Mucosa of rectum (tissue), 2 donors: ENCODE data around the gene DNMT3L.

ENCODE experiments used
- H3K27ac ChIP-seq, 2 donors: one replicate each; pipeline ENCODE4 v1.7.0; 2013; ENCODE audit warnings: inconsistent platforms in 2 of 2, low read depth in 2 of 2, low read length in 2 of 2
- H3K27me3 ChIP-seq, 2 donors: one replicate each; pipeline ENCODE4 v1.7.0; 2013; ENCODE audit warnings: low read length in 2 of 2; ENCODE audit not compliant: control insufficient read depth in 2 of 2, insufficient read depth in 2 of 2
- H3K36me3 ChIP-seq, 2 donors: one replicate each; pipeline ENCODE4 v1.7.0; 2013; ENCODE audit warnings: low read length in 2 of 2; ENCODE audit not compliant: control insufficient read depth in 2 of 2, insufficient read depth in 2 of 2
- H3K4me1 ChIP-seq, 2 donors: one replicate each; pipeline ENCODE4 v1.7.0; 2013; ENCODE audit warnings: low read length in 2 of 2, mild to moderate bottlenecking in 1 of 2; ENCODE audit not compliant: control insufficient read depth in 2 of 2, insufficient read depth in 2 of 2
- H3K4me3 ChIP-seq, 2 donors: one replicate each; pipeline ENCODE4 v1.7.0; 2013; ENCODE audit warnings: low read length in 2 of 2
- H3K9ac ChIP-seq, 2 donors: one replicate each; pipeline ENCODE4 v1.7.0; 2013; ENCODE audit warnings: low read length in 2 of 2, low read depth in 1 of 2, mild to moderate bottlenecking in 1 of 2
- H3K9me3 ChIP-seq, 2 donors: one replicate each; pipeline ENCODE4 v1.7.0; 2013; ENCODE audit warnings: low read length in 2 of 2; ENCODE audit not compliant: control insufficient read depth in 2 of 2
- donor health status: healthy.
- donor health status: Normal muscosa, but diverticular disease.

Gene DNMT3L

GRCh38 chr21:44279354-44280260 is 17.9 kb upstream of the DNMT3L start:
- Histone ChIP-seq H3K4me3 (no peak overlapping the region), H3K27me3 (no peaks in the 10 kb centered on the region), H3K9me3 (no peaks in the 10 kb centered on the region), H3K27ac (no peak overlapping the region), H3K4me1 (no peaks in the 10 kb centered on the region), H3K9ac (no peak overlapping the region), H3K36me3 (no peaks in the 10 kb centered on the region)

- Histone ChIP-seq H3K27me3 (no peaks in the 10 kb centered on the region), H3K9ac (no peak overlapping the region), H3K27ac (no peak overlapping the region), H3K4me1 (no peaks in the 10 kb centered on the region), H3K4me3 (no peak overlapping the region), H3K36me3 (no peaks in the 10 kb centered on the region), H3K9me3 (no peaks in the 10 kb centered on the region)
These were observed 13.3 kb upstream of the DNMT3L start for GRCh38 chr21:44275041-44275440.

DNA sequence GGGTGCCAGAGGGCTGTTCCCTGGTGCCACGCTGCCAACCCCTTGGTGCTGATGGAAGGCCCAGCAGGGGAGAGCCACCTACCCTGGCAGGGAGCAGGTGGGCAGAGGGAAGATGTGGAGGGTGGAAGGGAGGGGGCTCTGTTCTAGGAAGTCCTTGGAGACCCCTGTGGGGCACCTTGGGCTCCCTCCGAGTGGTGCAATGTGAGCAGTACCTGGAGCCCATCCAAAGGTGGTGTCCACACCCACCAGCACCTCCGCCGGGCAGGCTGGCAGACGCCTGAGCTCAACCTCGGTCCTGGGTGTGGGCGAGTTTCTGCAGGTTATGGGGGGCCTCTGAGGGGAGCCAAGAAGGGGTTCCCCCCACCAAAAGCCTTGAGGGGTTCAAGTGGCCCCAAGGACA is 11.3 kb upstream of the DNMT3L start:
- Histone ChIP-seq H3K27ac (no peak overlapping the region), H3K9ac (no peak overlapping the region), H3K9me3 (no peaks in the 10 kb centered on the region), H3K4me3 (no peak overlapping the region), H3K27me3 (no peaks in the 10 kb centered on the region), H3K4me1 (no peaks in the 10 kb centered on the region), H3K36me3 (no peaks in the 10 kb centered on the region)

DNA sequence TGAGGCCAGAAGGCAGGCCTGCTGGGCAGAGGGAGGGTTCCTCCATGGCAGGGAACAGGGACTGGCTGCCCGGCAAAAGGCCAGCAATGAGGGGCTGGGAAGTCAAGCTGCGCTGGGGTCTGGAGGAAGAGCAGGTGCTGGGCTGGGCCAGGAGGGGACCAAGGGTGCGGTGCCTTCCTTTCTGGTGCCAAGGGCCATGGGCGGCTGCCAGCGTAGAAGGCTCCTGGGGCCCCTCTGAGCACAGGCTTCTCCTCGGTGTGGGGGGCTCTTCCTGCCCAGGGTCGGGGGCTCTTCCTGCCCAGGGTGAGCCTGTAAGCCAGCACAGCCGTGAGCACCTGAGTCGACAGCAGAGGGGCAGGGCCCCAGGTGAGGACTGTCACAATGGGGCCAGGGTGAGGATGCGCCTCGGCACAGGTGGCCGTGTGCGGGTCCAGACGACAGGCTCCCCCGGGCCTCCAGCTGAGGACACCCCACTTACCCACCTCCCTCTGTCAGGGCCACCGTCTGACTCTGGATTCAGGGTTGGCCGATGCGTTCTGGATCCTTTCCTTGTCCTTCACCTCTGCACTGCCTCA is 10.7 kb upstream of the DNMT3L start:
- Histone ChIP-seq H3K9ac (no peak overlapping the region), H3K27ac (no peak overlapping the region), H3K4me1 (no peaks in the 10 kb centered on the region), H3K4me3 (no peak overlapping the region), H3K36me3 (no peaks in the 10 kb centered on the region), H3K9me3 (no peaks in the 10 kb centered on the region), H3K27me3 (no peaks in the 10 kb centered on the region)

DNA sequence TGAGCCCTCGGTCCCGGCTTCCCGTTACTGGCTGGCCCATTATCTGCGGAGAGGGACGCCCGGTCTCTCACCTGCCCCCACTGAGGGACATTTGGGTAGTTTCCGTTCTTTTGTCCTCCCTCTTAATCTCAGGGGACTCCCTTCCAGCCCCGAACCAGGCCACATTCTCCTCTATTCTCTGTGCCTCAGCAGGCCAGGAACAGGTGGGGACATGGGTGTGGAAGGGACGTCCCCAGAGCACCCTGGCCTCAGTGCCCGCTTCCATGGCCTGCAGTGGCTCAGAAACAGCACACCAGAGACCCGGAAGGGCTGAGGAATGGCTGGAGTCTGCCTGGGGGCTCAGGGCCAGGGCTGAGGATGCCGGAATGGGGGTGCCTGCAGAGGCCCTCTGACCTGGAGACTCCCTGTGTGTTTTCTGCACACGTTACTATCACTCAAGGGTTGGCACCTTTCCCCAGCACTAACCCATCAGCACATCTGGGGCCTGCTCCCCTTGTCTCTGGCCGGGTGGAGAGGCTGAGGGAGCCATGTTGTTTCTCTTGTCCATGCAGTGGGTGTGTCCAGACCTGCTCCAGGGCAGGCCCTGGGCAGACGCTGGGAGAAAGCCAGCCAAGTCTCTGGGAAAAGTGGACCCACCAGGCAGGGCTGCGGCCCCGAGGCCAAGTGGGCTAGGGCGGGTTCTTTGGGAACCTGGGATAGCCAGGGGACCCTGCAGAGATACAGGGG is 10.0 kb upstream of the DNMT3L start:
- Histone ChIP-seq H3K4me1 (no peaks in the 10 kb centered on the region), H3K4me3 (no peak overlapping the region), H3K36me3 (no peaks in the 10 kb centered on the region), H3K9me3 (no peaks in the 10 kb centered on the region), H3K9ac (no peak overlapping the region), H3K27me3 (no peaks in the 10 kb centered on the region), H3K27ac (no peak overlapping the region)

GRCh38 chr21:44269090-44269489 is 7.4 kb upstream of the DNMT3L start:
- H3K36me3 ChIP-seq = no peaks in the 10 kb centered on the region
- no peak overlapping the region for H3K4me3 ChIP-seq
- H3K9ac ChIP-seq = no peak overlapping the region
- H3K27me3 ChIP-seq = no peaks in the 10 kb centered on the region
- no peak overlapping the region for H3K27ac ChIP-seq
- no peaks in the 10 kb centered on the region for H3K9me3 ChIP-seq
- no peaks in the 10 kb centered on the region for H3K4me1 ChIP-seq

DNA sequence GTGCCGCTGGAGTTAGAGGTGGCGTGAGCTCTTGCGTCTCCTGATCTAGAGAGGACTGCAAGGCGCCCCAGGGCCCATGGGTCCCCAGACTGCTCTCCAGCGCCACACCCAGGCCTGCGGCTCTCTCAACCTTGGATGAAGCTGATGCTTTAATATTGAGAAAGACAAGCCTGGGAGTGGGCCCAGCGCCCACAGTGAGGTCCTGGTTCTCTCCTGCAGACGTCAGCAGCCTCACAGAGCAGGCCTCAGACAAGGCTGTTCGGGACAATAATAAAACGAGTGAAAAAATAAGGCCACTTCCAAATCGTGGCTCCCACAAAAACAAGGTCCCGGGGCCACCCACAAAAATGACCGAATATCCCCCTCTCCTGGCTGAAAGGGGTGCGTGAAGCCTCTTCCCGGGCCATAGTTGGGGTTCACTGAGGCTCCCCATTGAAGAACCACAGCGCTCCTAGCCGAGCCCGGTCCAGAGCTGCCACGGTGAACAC is 6.0 kb upstream of the DNMT3L start:
- Histone ChIP-seq H3K9me3 (no peaks in the 10 kb centered on the region), H3K4me3 (no peak overlapping the region), H3K27ac (no peak overlapping the region), H3K36me3 (no peaks in the 10 kb centered on the region), H3K9ac (no peak overlapping the region), H3K27me3 (no peaks in the 10 kb centered on the region), H3K4me1 (no peaks in the 10 kb centered on the region)

DNA sequence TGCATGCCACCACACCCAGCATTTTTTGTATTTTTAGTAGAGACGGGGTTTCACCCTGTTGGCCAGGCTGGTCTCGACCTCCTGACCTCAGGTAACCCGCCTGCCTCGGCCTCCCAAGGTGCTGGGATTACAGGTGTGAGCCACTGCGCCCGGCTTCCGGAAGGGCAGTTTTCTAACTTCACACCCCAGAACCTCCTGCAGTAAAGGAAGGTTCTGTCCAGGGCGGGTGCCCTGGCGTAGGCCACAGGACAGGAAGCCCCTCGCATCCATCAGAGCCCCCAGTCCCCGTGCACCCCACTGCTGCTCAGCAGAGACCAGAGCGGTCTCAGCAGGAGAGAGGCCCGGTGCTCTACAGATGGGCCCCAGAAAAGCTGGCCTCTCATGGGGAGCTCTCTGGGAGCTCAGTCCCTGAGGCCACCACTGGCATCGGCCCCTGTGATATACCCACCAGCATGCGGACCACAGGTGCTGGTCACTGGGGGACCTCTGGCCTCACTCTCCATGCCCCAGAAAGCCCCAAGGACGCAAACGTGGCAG is 4.1 kb upstream of the DNMT3L start:
- Histone ChIP-seq H3K9ac (no peak overlapping the region), H3K27me3 (no peaks in the 10 kb centered on the region), H3K4me1 (no peaks in the 10 kb centered on the region), H3K4me3 (no peak overlapping the region), H3K27ac (no peak overlapping the region), H3K9me3 (no peaks in the 10 kb centered on the region), H3K36me3 (no peaks in the 10 kb centered on the region)

DNA sequence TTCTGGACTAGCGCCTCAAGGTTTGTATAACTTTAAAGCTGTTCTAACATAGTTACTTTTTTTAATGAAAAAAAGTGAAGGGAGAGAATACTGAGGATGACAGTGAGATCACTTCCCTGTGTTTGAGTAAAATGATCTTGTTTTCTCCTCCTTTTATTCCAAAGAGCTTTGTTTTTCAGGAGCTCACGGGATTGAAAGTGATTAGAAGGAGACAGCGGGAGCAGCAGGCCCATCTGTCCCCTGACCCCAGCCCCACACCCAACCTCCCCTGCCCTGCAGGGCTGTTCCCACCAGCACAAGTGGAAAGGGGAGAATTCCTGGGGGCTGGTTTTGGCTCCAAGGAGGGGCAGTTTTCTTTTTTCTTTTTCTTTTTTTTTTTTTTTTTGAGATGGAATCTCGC is 2.1 kb upstream of the DNMT3L start:
- Histone ChIP-seq H3K4me1 (no peaks in the 10 kb centered on the region), H3K9me3 (no peaks in the 10 kb centered on the region), H3K4me3 (no peak overlapping the region), H3K27me3 (no peaks in the 10 kb centered on the region), H3K9ac (no peak overlapping the region), H3K36me3 (no peaks in the 10 kb centered on the region), H3K27ac (no peak overlapping the region)
